HUES6 (cell line): ENCODE measurements around the gene UBXN2A.
A peak's percentile ranks its signal among the peaks of the same experiment; 100 is the strongest.

ENCODE experiments used
- H3K27ac ChIP-seq: 2 replicates; pipeline ENCODE4 v1.7.0; 2013; ENCODE audit warnings: low read depth, mild to moderate bottlenecking, low read length, inconsistent platforms
- H3K27me3 ChIP-seq: 2 replicates; pipeline ENCODE4 v1.6.1; 2013; ENCODE audit warnings: low read length; ENCODE audit not compliant: control insufficient read depth, insufficient read depth
- H3K36me3 ChIP-seq: 2 replicates; pipeline ENCODE4 v1.6.1; 2013; ENCODE audit warnings: low read length; ENCODE audit not compliant: control insufficient read depth, insufficient read depth
- H3K4me1 ChIP-seq: 2 replicates; pipeline ENCODE4 v1.6.1; 2013; ENCODE audit warnings: low read length; ENCODE audit not compliant: control insufficient read depth, insufficient read depth
- H3K4me3 ChIP-seq: 2 replicates; pipeline ENCODE4 v1.5.1; 2013; ENCODE audit warnings: low read depth, low read length
- H3K9ac ChIP-seq: one replicate; pipeline ENCODE4 v1.6.1; 2013; ENCODE audit warnings: mild to moderate bottlenecking, low read length
- H3K9me3 ChIP-seq: 2 replicates; pipeline ENCODE4 v1.6.1; 2013; ENCODE audit warnings: low read depth, low read length; ENCODE audit not compliant: control insufficient read depth, insufficient read depth

UBXN2A gene

GRCh38 chr2:23939987-23940717, at the start of gene UBXN2A:
UBXN2A (plus strand) TSS chr2:23940463; CDS start chr2:23958315, 17,852 bp downstream.
- peak within 1 kb of the TSS; percentile 82 for H3K9ac ChIP-seq
- H3K4me3 ChIP-seq, result peak within 1 kb of the TSS; percentile 67
- H3K4me1 ChIP-seq, result peaks cover 19% of the 10 kb centered on the region; the same call in 1 of the 2 replicates
- no peaks in the 10 kb centered on the region for H3K9me3 ChIP-seq
- H3K27me3 ChIP-seq, result no peaks in the 10 kb centered on the region
- no peaks in the 10 kb centered on the region for H3K36me3 ChIP-seq
- H3K27ac ChIP-seq, result peak within 1 kb of the TSS; percentile 70; the same call in 1 of the 2 replicates

- Histone ChIP-seq H3K4me3 (no peak overlapping the region), H3K36me3 (no peaks in the 10 kb centered on the region), H3K9me3 (no peaks in the 10 kb centered on the region), H3K27ac (no peak overlapping the region), H3K27me3 (no peaks in the 10 kb centered on the region), H3K9ac (no peak overlapping the region), H3K4me1 (no peaks in the 10 kb centered on the region)
Measured at GRCh38 chr2:23900133-23900532, 40.1 kb upstream of the UBXN2A start.

GRCh38 chr2:23900541-23901322, 39.5 kb upstream of the UBXN2A start:
- Histone ChIP-seq H3K27ac (no peak overlapping the region), H3K4me1 (no peaks in the 10 kb centered on the region), H3K27me3 (no peaks in the 10 kb centered on the region), H3K9ac (no peak overlapping the region), H3K4me3 (no peak overlapping the region), H3K9me3 (no peaks in the 10 kb centered on the region), H3K36me3 (no peaks in the 10 kb centered on the region)

- Histone ChIP-seq H3K27me3 (no peaks in the 10 kb centered on the region), H3K4me1 (no peaks in the 10 kb centered on the region), H3K27ac (no peak overlapping the region)
Measured at GRCh38 chr2:23901966-23902846, 38.1 kb upstream of the UBXN2A start.

GRCh38 chr2:23903034-23903433, 37.2 kb upstream of the UBXN2A start:
- no peaks in the 10 kb centered on the region for H3K36me3 ChIP-seq
- no peaks in the 10 kb centered on the region for H3K9me3 ChIP-seq
- no peak overlapping the region for H3K27ac ChIP-seq
- no peak overlapping the region for H3K9ac ChIP-seq
- H3K4me3 ChIP-seq, result no peak overlapping the region
- no peaks in the 10 kb centered on the region for H3K27me3 ChIP-seq
- no peaks in the 10 kb centered on the region for H3K4me1 ChIP-seq

More at GRCh38 chr2:23901966-23902846, 38.1 kb upstream of the UBXN2A start:
- Histone ChIP-seq H3K36me3 (no peaks in the 10 kb centered on the region), H3K9me3 (no peaks in the 10 kb centered on the region), H3K4me3 (no peak overlapping the region), H3K9ac (no peak overlapping the region)

- Histone ChIP-seq H3K27ac (no peak overlapping the region), H3K9ac (no peak overlapping the region), H3K9me3 (no peaks in the 10 kb centered on the region), H3K4me3 (no peak overlapping the region), H3K4me1 (no peaks in the 10 kb centered on the region), H3K36me3 (no peaks in the 10 kb centered on the region), H3K27me3 (no peaks in the 10 kb centered on the region)
Measured at GRCh38 chr2:23904215-23904614, 36.0 kb upstream of the UBXN2A start.

GRCh38 chr2:23904692-23905091, 35.6 kb upstream of the UBXN2A start:
- H3K27ac ChIP-seq, result no peak overlapping the region
- no peaks in the 10 kb centered on the region for H3K36me3 ChIP-seq
- no peak overlapping the region for H3K9ac ChIP-seq
- no peak overlapping the region for H3K4me3 ChIP-seq
- H3K4me1 ChIP-seq, result no peaks in the 10 kb centered on the region
- H3K9me3 ChIP-seq, result no peaks in the 10 kb centered on the region
- H3K27me3 ChIP-seq, result no peaks in the 10 kb centered on the region

GRCh38 chr2:23905155-23905554, 35.1 kb upstream of the UBXN2A start:
- Histone ChIP-seq H3K36me3 (no peaks in the 10 kb centered on the region), H3K27ac (no peak overlapping the region), H3K4me3 (no peak overlapping the region), H3K9ac (no peak overlapping the region), H3K4me1 (no peaks in the 10 kb centered on the region), H3K27me3 (no peaks in the 10 kb centered on the region), H3K9me3 (no peaks in the 10 kb centered on the region)

- H3K36me3 ChIP-seq, result no peaks in the 10 kb centered on the region
- H3K9ac ChIP-seq, result no peak overlapping the region
- no peaks in the 10 kb centered on the region for H3K9me3 ChIP-seq
- no peaks in the 10 kb centered on the region for H3K27me3 ChIP-seq
- H3K4me1 ChIP-seq, result peaks cover 8% of the 10 kb centered on the region
- H3K27ac ChIP-seq, result no peak overlapping the region
- no peak overlapping the region for H3K4me3 ChIP-seq
Measured at GRCh38 chr2:23912054-23912453, 28.2 kb upstream of the UBXN2A start.

- H3K9ac ChIP-seq, result no peak overlapping the region
- no peaks in the 10 kb centered on the region for H3K27me3 ChIP-seq
- H3K9me3 ChIP-seq, result no peaks in the 10 kb centered on the region
- H3K27ac ChIP-seq, result no peak overlapping the region
- no peaks in the 10 kb centered on the region for H3K36me3 ChIP-seq
- no peak overlapping the region for H3K4me3 ChIP-seq
- H3K4me1 ChIP-seq, result peaks cover 9% of the 10 kb centered on the region
Measured at GRCh38 chr2:23915327-23915726, 24.9 kb upstream of the UBXN2A start.
